Tibial artery (tissue), 4 donors: Measurements from ENCODE around the gene PWWP2A.
"Not testable (repeated sequence)": the region's sequence is repeated elsewhere in the genome, so short reads cannot be mapped to it uniquely, and the experiment has no call there.

Source experiments
- DNase-seq, 2 donors: peaks; one replicate each; pipeline ENCODE4 v3.0.0-alpha.2; 2019
- H3K27ac ChIP-seq, 2 donors: fragments of 200-600 bp; sonication (generic) in 1 of 2; 1 replicate in 1 of 2; 2 replicates in 1 of 2; pipeline ENCODE4 v1.5.1; 2018 to 2019; ENCODE audit warnings: mild to moderate bottlenecking in 1 of 2
- H3K27me3 ChIP-seq, 2 donors: fragments of 200-600 bp; sonication (generic) in 1 of 2; one replicate each; pipeline versions ENCODE4 v1.5.1 to v1.6.0; 2016 to 2019
- H3K36me3 ChIP-seq, 3 donors: fragments of 200-600 bp; sonication (generic) in 2 of 3; one replicate each; pipeline ENCODE4 v1.5.1; 2016 to 2019; ENCODE audit warnings: mild to moderate bottlenecking in 2 of 3
- H3K4me1 ChIP-seq, 4 donors: fragments of 200-600 bp; sonication (generic) in 2 of 4; 1 replicate in 3 of 4; 2 replicates in 1 of 4; pipeline ENCODE4 v1.5.1; 2016 to 2019
- H3K4me3 ChIP-seq, 2 donors: fragments of 200-600 bp; sonication (generic) in 1 of 2; 1 replicate in 1 of 2; 2 replicates in 1 of 2; pipeline ENCODE4 v1.5.1; 2018 to 2019; ENCODE audit warnings: mild to moderate bottlenecking in 2 of 2
- H3K9me3 ChIP-seq, 3 donors: fragments of 200-600 bp; sonication (generic) in 1 of 3; one replicate each; pipeline ENCODE4 v1.5.1; 2016 to 2019
- CTCF ChIP-seq, 2 experiments: fragments of 200-600 bp in 1 of 2; fragments of 450-650 bp in 1 of 2; IDR thresholded peaks; one replicate each; pipeline ENCODE4 v1.5.1; 2017 to 2019; ENCODE audit warnings: antibody characterized with exemption in 2 of 2, mild to moderate bottlenecking in 1 of 2, moderate library complexity in 1 of 2
- intact Hi-C: fragments of 100-400 bp; cut with DNase I; formaldehyde crosslinking; loops from one replicate; pipeline ENCODE4 v1.15.0; 2023; ENCODE audit warnings: low total_unique reads

The PWWP2A gene

GRCh38 chr5:160071916-160072315 lies 47.3 kb downstream of the PWWP2A start:
- no peak for DNase-seq
- Histone ChIP-seq H3K4me1 (no peaks in the 10 kb centered on the region), H3K9me3 (no peaks in the 10 kb centered on the region), H3K36me3 (peaks cover 6 to 31% (median 6%) of the 10 kb centered on the region in 3 donors), H3K27me3 (no peaks in the 10 kb centered on the region), H3K4me3 (no peak overlapping the region), H3K27ac (no peak overlapping the region)
- intact Hi-C loops = no loop called here
- TF ChIP-seq CTCF (IDR thresholded peaks at IDR 0.05) = no peak

- Histone ChIP-seq H3K4me3 (no peak overlapping the region), H3K4me1 (no peaks in the 10 kb centered on the region), H3K27ac (no peak overlapping the region), H3K9me3 (no peaks in the 10 kb centered on the region), H3K36me3 (peaks cover 5 to 31% (median 8%) of the 10 kb centered on the region in 3 donors), H3K27me3 (no peaks in the 10 kb centered on the region)
- intact Hi-C loops = no loop called here
- DNase-seq = no peak
- TF ChIP-seq CTCF (IDR thresholded peaks at IDR 0.05) = no peak
Measured at GRCh38 chr5:160071516-160071915, 47.7 kb downstream of the PWWP2A start.

GRCh38 chr5:160069120-160069519 lies 50.1 kb downstream of the PWWP2A start:
- H3K27ac ChIP-seq, H3K27me3 ChIP-seq, H3K4me3 ChIP-seq, H3K4me1 ChIP-seq, DNase-seq, intact Hi-C loops, H3K9me3 ChIP-seq: not testable (repeated sequence)
- H3K36me3 ChIP-seq = peaks cover 22 to 49% (median 24%) of the 10 kb centered on the region in 3 donors

GRCh38 chr5:160064995-160065614 lies 54.1 kb downstream of the PWWP2A start:
- no peak for TF ChIP-seq CTCF (IDR thresholded peaks at IDR 0.05)
- no peak for DNase-seq
- Histone ChIP-seq H3K27ac (no peak overlapping the region), H3K27me3 (no peaks in the 10 kb centered on the region), H3K36me3 (peaks cover 49 to 70% (median 53%) of the 10 kb centered on the region in 3 donors), H3K9me3 (no peaks in the 10 kb centered on the region), H3K4me3 (no peak overlapping the region), H3K4me1 (peaks cover 0 to 10% (median 0%) of the 10 kb centered on the region in 4 donors)
- intact Hi-C loops = no loop called here

- intact Hi-C loops = no loop called here
- DNase-seq = no peak
- peaks cover 53 to 69% (median 60%) of the 10 kb centered on the region in 3 donors for H3K36me3 ChIP-seq
- H3K27me3 ChIP-seq = no peaks in the 10 kb centered on the region
- H3K4me1 ChIP-seq = peaks cover 0 to 10% (median 0%) of the 10 kb centered on the region in 4 donors
- H3K4me3 ChIP-seq = no peak overlapping the region
- H3K9me3 ChIP-seq = no peaks in the 10 kb centered on the region
- H3K27ac ChIP-seq = no peak overlapping the region
- no peak for TF ChIP-seq CTCF (IDR thresholded peaks at IDR 0.05)
Measured at GRCh38 chr5:160064417-160064810, 54.8 kb downstream of the PWWP2A start.

- H3K9me3 ChIP-seq = no peaks in the 10 kb centered on the region
- DNase-seq = no peak
- H3K27me3 ChIP-seq = no peaks in the 10 kb centered on the region
- peaks cover 65 to 84% (median 75%) of the 10 kb centered on the region in 3 donors for H3K36me3 ChIP-seq
- H3K27ac ChIP-seq = no peak overlapping the region
- intact Hi-C loops = no loop called here
- no peak overlapping the region for H3K4me3 ChIP-seq
- H3K4me1 ChIP-seq = peaks cover 0 to 10% (median 0%) of the 10 kb centered on the region in 4 donors
- no peak for TF ChIP-seq CTCF (IDR thresholded peaks at IDR 0.05)
Measured at GRCh38 chr5:160061770-160062169, 57.5 kb downstream of the PWWP2A start.
